Endothelial cell of umbilical vein (primary cell): ENCODE data around the gene CIAPIN1. TPM values are rescaled to one million over a fixed set of nuclear protein-coding genes. Genes with fewer than 3 reads are reported as not detected.

Experiments used
- BruUV-seq: library from RNA; stranded (reverse); fragments of 400-500 nt; replicated peaks from 2 replicates; lab custom pipeline; 2021; lab: Mats Ljungman, UMichigan
- CTCF ChIA-PET: fragments of 300-600, 350-600 bp; sonication (Branson Sonifier 250); formaldehyde crosslinking; loops from one replicate; lab custom pipeline; 2021; ENCODE audit warnings: antibody characterized with exemption, inconsistent platforms; lab: Charles Lee
- POLR2A ChIA-PET: fragments of 300-600, 350-600 bp; sonication (Branson Sonifier 250); formaldehyde crosslinking; loops from one replicate; lab custom pipeline; 2021; ENCODE audit warnings: antibody characterized with exemption, inconsistent platforms; lab: Charles Lee
- DNase-seq: peaks from one replicate; pipeline ENCODE4 v3.0.0-alpha.2; 2011; ENCODE audit warnings: low read depth, low spot score
- FAIRE-seq: peaks from 2 replicates; lab custom pipeline; 2011; peaks lifted over from hg19 to GRCh38; lab: Jason Lieb, UNC
- H2AFZ ChIP-seq: 2 replicates; pipeline ENCODE4 v1.6.0; 2012; ENCODE audit warnings: low read depth, low read length, control low read depth, inconsistent platforms
- H3K27ac ChIP-seq: 2 replicates; pipeline ENCODE4 v1.5.1; 2011; ENCODE audit warnings: low read depth, mild to moderate bottlenecking, control low read depth, low read length, moderate library complexity; ENCODE audit not compliant: insufficient read depth
- H3K27me3 ChIP-seq, 2 experiments: 2 replicates each; pipeline versions ENCODE4 v1.6.0 to v1.6.1; 2011; ENCODE audit warnings: low read length in 2 of 2, mixed read lengths in 1 of 2; ENCODE audit not compliant: control insufficient read depth in 2 of 2, insufficient read depth in 2 of 2
- H3K36me3 ChIP-seq, 2 experiments: 2 replicates in 1 of 2; 3 replicates in 1 of 2; pipeline ENCODE4 v1.5.1; 2011; ENCODE audit warnings: low read length in 2 of 2, mild to moderate bottlenecking in 1 of 2, moderate library complexity in 1 of 2; ENCODE audit not compliant: control insufficient read depth in 2 of 2, insufficient read depth in 2 of 2; ENCODE audit errors: extremely low read depth in 1 of 2
- H3K4me1 ChIP-seq: 3 replicates; pipeline ENCODE4 v1.5.1; 2011; ENCODE audit warnings: mild to moderate bottlenecking, low read length; ENCODE audit not compliant: control insufficient read depth, insufficient read depth; ENCODE audit errors: extremely low read depth
- H3K4me2 ChIP-seq: 2 replicates; pipeline ENCODE4 v1.6.1; 2011; ENCODE audit warnings: low read length, control low read depth, mixed read lengths; ENCODE audit not compliant: insufficient read depth
- H3K4me3 ChIP-seq, 3 experiments: fragments of 200-600 bp in 1 of 3; sonication (generic), shearing (Covaris generic) in 1 of 3; replicated peaks in 1 of 3; 2 replicates each; pipeline ENCODE4 v1.5.1; 2011 to 2016; ENCODE audit warnings: control low read depth in 3 of 3, low read length in 3 of 3, mild to moderate bottlenecking in 2 of 3, inconsistent platforms in 1 of 3, low read depth in 1 of 3, moderate library complexity in 1 of 3; ENCODE audit not compliant: insufficient read depth in 1 of 3
- H3K79me2 ChIP-seq: 2 replicates; pipeline ENCODE4 v1.6.0; 2012; ENCODE audit warnings: low read length, inconsistent platforms; ENCODE audit not compliant: control insufficient read depth, insufficient read depth
- H3K9ac ChIP-seq: replicated peaks from 2 replicates; pipeline ENCODE3; 2011; ENCODE audit warnings: low read length, control low read depth; ENCODE audit not compliant: insufficient read depth; ENCODE audit errors: extremely low read depth
- H3K9me1 ChIP-seq: replicated peaks from 3 replicates; pipeline ENCODE4 v1.6.0; 2011; ENCODE audit warnings: mild to moderate bottlenecking, low read length; ENCODE audit not compliant: control insufficient read depth, insufficient read depth; ENCODE audit errors: extremely low read depth
- H3K9me3 ChIP-seq: replicated peaks from 2 replicates; pipeline ENCODE4 v1.5.1; 2012; ENCODE audit warnings: low read length, inconsistent platforms; ENCODE audit not compliant: control insufficient read depth, insufficient read depth
- H4K20me1 ChIP-seq: replicated peaks from 2 replicates; pipeline ENCODE3; 2011; ENCODE audit warnings: mild to moderate bottlenecking, low read length; ENCODE audit not compliant: control insufficient read depth, insufficient read depth; ENCODE audit errors: extremely low read depth
- EZH2 ChIP-seq: IDR thresholded peaks from 2 replicates; pipeline ENCODE4 v1.6.1; 2012; ENCODE audit warnings: borderline replicate concordance, low read depth, mild to moderate bottlenecking, moderate library complexity, low read length, inconsistent platforms; ENCODE audit not compliant: severe bottlenecking
- FOS ChIP-seq: IDR thresholded peaks from 2 replicates; pipeline ENCODE4 v1.6.1; 2011; ENCODE audit warnings: mild to moderate bottlenecking, low read length, moderate library complexity, borderline replicate concordance; ENCODE audit not compliant: insufficient read depth
- GATA2 ChIP-seq: IDR thresholded peaks from 2 replicates; pipeline ENCODE4 v1.7.0; 2011; ENCODE audit warnings: low read depth, mild to moderate bottlenecking, moderate library complexity, mixed read lengths, low read length; ENCODE audit not compliant: insufficient read length, insufficient read depth
- JUN ChIP-seq: IDR thresholded peaks from 2 replicates; pipeline ENCODE4 v1.6.1; 2011; ENCODE audit warnings: borderline replicate concordance, low read depth; ENCODE audit not compliant: insufficient read length, insufficient read depth
- MAX ChIP-seq: IDR thresholded peaks from 2 replicates; pipeline ENCODE4 v1.6.1; 2011; ENCODE audit not compliant: insufficient read depth, insufficient read length
- MYC ChIP-seq: IDR thresholded peaks from one replicate; pipeline ENCODE4 v1.6.1; 2011; ENCODE audit warnings: mild to moderate bottlenecking, low read depth, low read length
- POLR2A ChIP-seq: IDR thresholded peaks from 2 replicates; pipeline ENCODE4 v1.6.1; 2012; ENCODE audit warnings: low read depth, mild to moderate bottlenecking, control low read depth, low read length
- dilution Hi-C: fragments of 300-500 bp; cut with MboI; formaldehyde crosslinking; loops from one replicate; pipeline ENCODE4 v1.15.0; 2019; ENCODE audit warnings: low sequenced_read_pairs; ENCODE audit not compliant: extremely low pct_ligation_motif_present
- intact Hi-C: fragments of 100-400 bp; cut with micrococcal nuclease; formaldehyde crosslinking; loops from one replicate; pipeline ENCODE4 v1.10.0; 2022
- polyA plus RNA-seq, 4 experiments: library from polyadenylated mRNA; depleted of rRNA in 3 of 4; stranded (reverse) in 3 of 4; unstranded in 1 of 4; fragments of >200 nt; gene quantifications; 2 replicates each; pipeline versions ENCODE4 v1.2.1 to v1.2.3, GENCODE V29; 2011 to 2012; ENCODE audit warnings: missing spikeins in 1 of 4
- total RNA-seq: library from RNA; stranded (reverse); gene quantifications from 2 replicates; pipeline ENCODE4 v1.2.3, GENCODE V29; 2021
- TF ChIP-seq, protein P1 (sequence below), 2 donors: IDR thresholded peaks; 1 replicate in 1 of 2; 2 replicates in 1 of 2; pipeline ENCODE4 v1.5.1; 2011; ENCODE audit warnings: low read length in 2 of 2, mild to moderate bottlenecking in 2 of 2, moderate library complexity in 2 of 2, control low read depth in 1 of 2, inconsistent platforms in 1 of 2, low read depth in 1 of 2; ENCODE audit not compliant: insufficient read depth in 1 of 2; ENCODE audit errors: extremely low read depth in 1 of 2

Gene CIAPIN1
- total and polyA plus RNA-seq, 2 donors (not counting 3 experiments of a cell fraction or from before 2014, with no cell fraction given) = 74.6 to 77.9 TPM

- Histone ChIP-seq H3K4me2 (peak overlapping the region; percentile 75), H3K4me1 (peaks cover 6% of the 10 kb centered on the region), H3K79me2 (no peaks in the 10 kb centered on the region), H2AFZ (peak overlapping the region; percentile 96), H3K27me3 (peaks cover 0 to 3% of the 10 kb centered on the region in 2 experiments), H3K4me3 (peak overlapping the region; percentile 49 to 72 (median 51)), H4K20me1 (no peaks in the 10 kb centered on the region), H3K9ac (peak overlapping the region; percentile 62), H3K9me1 (no peaks in the 10 kb centered on the region), H3K36me3 (no peaks in the 10 kb centered on the region), H3K9me3 (no peaks in the 10 kb centered on the region), H3K27ac (no peak overlapping the region)
- CTCF ChIA-PET = interaction anchor here (1.0 to 5.3 kb wide), 3 partner anchors 16 to 52 kb away, joined by 3 to 27 read pairs (median 3); no protein-coding TSS in a partner anchor
- DNase-seq (no peak), FAIRE-seq (no peak)
- BruUV-seq = no TSS peak
- no peak for TF ChIP-seq FOS
- TF ChIP-seq GATA2 = no peak
- TF ChIP-seq, protein P1, sequence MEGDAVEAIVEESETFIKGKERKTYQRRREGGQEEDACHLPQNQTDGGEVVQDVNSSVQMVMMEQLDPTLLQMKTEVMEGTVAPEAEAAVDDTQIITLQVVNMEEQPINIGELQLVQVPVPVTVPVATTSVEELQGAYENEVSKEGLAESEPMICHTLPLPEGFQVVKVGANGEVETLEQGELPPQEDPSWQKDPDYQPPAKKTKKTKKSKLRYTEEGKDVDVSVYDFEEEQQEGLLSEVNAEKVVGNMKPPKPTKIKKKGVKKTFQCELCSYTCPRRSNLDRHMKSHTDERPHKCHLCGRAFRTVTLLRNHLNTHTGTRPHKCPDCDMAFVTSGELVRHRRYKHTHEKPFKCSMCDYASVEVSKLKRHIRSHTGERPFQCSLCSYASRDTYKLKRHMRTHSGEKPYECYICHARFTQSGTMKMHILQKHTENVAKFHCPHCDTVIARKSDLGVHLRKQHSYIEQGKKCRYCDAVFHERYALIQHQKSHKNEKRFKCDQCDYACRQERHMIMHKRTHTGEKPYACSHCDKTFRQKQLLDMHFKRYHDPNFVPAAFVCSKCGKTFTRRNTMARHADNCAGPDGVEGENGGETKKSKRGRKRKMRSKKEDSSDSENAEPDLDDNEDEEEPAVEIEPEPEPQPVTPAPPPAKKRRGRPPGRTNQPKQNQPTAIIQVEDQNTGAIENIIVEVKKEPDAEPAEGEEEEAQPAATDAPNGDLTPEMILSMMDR (IDR thresholded peaks at IDR 0.05; ENCODE audit: extremely low read depth in 1 of 2, insufficient read depth in 1 of 2, low read depth in 1 of 2, low read length in 2 of 2) = no peak
- TF ChIP-seq POLR2A = no peak
- no peak for TF ChIP-seq MYC
- TF ChIP-seq JUN = no peak
- no peak for TF ChIP-seq MAX
- TF ChIP-seq EZH2 = no peak
- dilution Hi-C loops = no loop called here
- POLR2A ChIA-PET = interaction anchor here (1.3 kb wide), 1 partner anchor 38 kb away, joined by 3 read pairs; the partner anchor contains the start of genes CIAPIN1 and COQ9
- intact Hi-C loops = no loop called here
These were observed 38.1 kb upstream of the CIAPIN1 start for GRCh38 chr16:57485091-57485915.
